Effector CD4-positive, alpha-beta T cell (primary cell): ENCODE measurements around the gene SDF2L1.
"Not testable (repeated sequence)": the region's sequence is repeated elsewhere in the genome, so short reads cannot be mapped to it uniquely, and the experiment has no call there.

Experiments
- DNase-seq: peaks from one replicate; pipeline ENCODE4 v3.0.0-alpha.2; 2020

SDF2L1 gene

GRCh38 chr22:21637450-21637849 lies 4.7 kb upstream of the SDF2L1 start:
- DNase-seq, result not testable (repeated sequence)

GRCh38 chr22:21639359-21639758 lies 2.7 kb upstream of the SDF2L1 start:
- no peak for DNase-seq

DNA sequence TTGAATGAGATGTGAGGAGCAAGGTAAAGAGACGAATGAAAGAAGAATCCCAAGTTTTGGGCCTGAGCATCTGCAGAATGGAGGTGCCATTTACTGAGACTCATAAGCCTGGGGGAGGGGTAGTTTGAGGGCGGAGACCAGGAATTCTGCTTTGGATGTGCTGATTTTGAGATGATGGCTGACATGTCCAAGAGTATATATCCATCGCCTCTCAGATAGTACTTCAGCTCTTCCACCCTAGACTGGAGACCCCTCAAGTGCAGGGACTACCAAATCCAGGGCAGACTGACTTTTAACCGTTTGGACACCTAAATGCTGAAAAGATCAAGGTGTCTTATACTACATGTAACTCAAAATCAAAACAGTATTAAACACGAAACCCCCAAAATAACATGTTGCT lies 1.3 kb upstream of the SDF2L1 start:
- DNase-seq, result no peak

DNA sequence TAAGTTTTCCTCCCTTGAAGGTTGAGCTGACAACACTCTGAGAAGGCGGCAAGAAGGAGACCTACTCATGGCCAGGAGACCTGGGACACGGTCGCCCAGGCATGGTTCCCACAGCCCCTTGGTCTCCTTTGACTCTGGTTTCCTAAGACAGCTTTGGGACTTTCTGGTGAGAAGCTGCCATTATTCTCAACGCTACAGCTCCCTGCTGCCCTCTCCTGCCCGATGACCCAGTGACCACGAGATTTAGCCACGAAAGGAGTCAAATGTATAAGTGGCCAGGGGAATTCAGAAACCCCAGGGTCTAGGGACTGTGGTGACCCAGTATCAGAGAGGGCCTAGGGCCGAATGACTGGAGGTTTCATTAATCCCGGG lies 699 bp upstream of the SDF2L1 start:
- DNase-seq, result no peak

GRCh38 chr22:21642584-21643448 lies 714 bp downstream of the SDF2L1 start:
- DNase-seq, result peak; percentile 37

GRCh38 chr22:21643533-21644357 lies 1.6 kb downstream of the SDF2L1 start:
- DNase-seq, result no peak

DNA sequence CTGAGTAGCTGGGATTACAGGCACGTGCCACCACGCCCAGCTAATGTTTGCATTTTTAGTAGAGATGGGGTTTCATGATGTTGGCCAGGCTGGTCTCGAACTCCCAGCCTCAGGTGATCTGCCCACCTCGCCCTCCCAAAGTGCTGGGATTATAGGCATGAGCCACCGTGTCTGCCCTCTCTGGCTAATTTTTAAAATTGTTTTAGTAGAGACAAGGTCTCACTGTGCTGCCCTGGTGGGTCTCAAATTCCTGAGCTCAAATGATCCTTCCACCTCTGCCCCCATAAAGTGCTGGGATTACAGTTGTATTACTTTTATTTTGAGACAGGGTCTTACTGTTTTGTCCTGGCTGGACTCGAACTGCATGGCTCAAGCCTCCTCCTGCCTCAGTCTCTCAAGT lies 3.4 kb downstream of the SDF2L1 start:
- not testable (repeated sequence) for DNase-seq

DNA sequence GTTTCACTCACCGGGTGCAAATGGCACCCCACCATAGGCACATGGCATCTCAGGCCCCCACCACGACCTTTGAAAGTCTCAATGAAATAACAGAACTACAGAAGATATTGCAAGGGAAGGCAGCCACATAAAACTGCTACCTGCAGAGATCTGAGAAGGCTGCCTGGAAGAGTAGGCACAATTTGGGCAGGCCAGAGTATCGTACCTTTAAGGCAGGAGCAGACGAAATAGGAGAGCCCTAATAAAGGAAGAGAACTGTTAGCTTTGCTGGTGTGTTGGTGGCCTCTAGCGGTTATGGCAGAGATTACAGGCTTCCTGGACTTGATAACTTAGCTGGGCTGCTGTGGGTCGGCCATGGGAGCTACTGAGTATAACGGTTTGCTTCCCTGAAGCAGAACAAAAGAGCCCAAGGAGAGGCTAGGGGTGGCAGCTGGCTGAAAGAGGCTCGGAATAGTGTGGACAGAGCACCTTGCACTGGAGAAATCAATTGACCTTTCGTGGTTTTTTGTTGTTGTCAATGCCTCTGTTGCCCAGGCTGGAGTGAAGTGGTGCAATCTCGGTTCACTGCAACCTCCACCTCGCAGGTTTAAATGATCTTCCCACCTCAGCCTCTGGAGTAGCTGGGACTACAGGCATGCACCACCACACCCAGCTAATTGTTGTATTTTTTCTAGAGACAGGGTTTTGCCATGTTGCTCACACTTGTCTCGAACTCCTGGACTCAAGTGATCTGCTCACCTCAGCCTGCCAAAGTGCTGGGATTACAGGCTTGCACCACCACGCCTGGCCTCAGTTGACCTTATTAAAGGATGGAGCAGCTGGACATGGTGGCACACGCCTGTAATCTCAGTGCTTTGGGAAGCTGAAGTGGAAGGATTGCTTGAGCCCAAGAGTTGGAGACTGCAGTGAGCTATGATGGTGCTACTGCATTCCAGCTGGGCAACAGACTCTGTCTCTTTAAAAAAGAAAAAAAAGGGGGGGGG lies 4.8 kb downstream of the SDF2L1 start:
- peak; percentile 74 for DNase-seq

DNA sequence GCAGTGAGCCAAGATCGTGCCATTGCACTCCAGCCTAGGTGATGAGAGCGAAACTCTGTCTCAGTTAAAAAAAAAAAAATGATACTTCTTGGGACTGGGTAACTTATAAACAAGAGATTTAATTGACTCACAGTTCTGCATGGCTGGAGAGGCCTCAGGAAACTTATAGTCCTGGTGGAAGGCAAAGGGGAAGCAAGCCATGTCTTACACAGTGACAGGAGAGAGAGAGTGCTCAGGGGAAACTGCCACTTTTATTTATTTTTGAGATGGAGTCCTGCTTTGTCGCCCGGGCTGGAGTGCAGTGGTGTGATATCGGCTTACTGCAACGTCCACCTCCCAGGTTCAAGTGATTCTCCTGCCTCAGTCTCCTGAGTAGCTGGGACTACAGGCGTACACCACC lies 8.2 kb downstream of the SDF2L1 start:
- no peak for DNase-seq

DNA sequence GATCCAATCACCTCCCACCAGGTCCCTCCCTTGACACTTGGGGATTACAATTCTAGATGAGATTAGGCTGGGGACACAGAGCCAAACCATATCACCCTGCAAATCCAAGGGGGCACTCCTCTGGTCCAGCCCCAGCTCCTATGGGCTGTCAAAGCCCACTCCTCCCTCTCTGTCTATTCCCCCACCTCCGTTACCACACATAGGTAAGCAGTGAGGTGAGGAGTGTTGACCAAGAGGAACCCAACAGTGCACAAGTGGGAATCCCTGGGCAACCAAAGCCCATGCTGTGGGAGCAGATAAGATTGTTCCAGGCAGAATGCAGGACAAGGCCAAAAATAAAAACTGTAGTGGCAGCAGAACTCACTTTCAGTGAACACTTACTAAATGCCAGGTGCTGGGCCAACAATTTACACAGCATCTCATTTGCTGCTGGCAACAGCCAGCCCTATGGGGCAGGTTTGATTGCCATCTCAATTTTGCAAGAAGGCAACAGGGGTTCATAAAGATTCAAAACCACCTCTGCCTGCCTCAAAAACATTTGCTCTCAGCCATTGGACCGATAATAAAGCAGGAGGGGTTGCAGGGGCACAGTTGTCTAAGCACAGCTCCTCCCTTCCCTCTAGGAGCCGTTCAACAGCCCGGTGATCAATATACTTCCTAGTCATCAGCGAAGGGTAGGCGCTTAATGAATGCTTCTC lies 8.9 kb downstream of the SDF2L1 start:
- no peak for DNase-seq

GRCh38 chr22:21651521-21652009 lies 9.5 kb downstream of the SDF2L1 start:
- no peak for DNase-seq

DNA sequence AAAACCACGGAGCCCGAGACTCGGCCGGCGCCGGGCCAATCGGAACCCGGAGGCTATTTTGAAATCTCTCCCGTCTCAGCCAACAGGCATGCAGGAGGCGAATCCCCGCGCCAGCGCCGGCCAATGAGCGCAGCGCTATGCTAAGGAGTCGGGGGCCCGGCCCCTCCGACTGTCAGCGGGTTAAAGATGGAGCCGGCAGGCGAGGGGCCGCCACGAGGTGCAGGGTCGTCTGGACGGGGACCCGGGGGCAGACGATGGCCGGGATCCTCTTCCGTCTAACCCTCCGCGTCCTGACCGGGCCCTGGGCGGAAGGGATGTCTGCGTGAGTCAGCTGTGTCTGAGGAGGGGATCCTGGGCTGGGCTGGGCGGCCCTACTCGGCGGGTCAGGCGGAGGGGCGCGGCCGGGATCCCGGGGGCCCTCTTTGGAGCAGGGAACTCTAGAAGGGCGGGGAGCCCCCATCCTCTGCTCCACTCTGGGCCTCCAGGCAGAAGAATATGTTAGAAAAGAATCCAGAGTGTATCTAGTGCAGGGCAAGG lies 10.0 kb downstream of the SDF2L1 start:
- DNase-seq, result peak; percentile 82

DNA sequence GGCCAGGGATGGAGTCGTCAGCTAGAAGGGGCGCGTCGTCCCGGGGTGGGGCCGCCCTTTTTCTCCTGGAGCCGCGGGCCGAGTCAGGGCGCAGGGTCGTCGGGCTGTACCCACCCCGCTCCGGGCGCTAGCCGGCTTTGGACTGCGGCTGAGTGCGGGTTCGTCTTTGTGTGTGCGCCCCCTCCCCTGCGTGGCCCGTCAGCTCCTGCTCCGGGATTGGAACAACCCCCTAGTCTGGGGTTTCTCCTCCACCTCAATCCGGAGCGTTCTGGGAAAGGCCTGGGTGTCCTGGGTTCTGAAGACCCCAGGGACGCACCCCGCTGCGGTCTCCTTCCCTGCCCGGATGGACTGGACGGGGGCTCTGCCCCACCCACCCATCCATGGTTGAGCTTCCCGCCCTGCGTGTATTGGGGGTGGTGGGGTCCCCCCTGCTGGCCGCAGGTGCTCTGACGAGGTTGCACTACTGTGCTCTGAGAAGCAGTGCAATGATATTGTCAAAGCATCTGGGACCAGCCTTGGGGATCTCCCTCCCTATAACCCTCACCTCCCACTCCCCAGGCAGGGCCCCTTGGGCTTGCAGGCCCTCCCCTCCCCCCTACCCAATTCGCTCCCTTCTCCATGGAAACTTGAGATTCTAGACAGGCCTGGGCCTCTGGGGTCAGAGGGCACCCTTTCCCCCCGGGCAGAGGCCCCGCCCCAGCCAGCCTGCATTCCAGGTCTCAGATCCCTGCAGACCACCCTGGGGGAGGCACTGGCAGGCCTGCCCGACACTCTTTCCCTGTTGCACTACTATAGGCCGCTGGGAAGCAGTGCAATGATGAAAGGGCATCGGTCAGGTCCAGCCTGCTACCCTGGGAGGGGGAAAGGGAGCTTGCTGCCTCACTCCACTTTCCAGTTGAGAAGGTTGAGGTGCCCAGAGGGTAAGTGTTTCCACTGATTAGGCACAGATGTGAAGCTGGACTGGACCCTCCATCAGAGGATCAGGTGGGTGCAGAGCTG lies 10.7 kb downstream of the SDF2L1 start:
- no peak for DNase-seq

DNA sequence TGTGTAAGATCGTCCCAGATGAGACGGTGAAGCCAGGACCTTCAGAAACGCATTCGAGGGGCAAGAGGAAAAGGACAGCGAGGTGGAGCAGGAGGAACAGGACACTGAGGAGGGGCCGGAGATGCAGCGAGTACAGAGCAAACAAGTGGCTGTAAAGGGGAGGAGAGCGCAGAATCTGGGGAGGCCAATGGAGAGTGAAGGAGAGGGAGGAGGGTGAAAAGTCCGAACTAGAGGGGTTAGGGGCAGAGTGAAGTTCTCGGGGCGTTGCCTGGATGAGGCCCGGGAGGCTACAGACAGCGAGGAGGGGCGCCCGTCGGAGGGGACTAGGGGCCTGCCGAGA lies 14.9 kb downstream of the SDF2L1 start:
- no peak for DNase-seq

DNA sequence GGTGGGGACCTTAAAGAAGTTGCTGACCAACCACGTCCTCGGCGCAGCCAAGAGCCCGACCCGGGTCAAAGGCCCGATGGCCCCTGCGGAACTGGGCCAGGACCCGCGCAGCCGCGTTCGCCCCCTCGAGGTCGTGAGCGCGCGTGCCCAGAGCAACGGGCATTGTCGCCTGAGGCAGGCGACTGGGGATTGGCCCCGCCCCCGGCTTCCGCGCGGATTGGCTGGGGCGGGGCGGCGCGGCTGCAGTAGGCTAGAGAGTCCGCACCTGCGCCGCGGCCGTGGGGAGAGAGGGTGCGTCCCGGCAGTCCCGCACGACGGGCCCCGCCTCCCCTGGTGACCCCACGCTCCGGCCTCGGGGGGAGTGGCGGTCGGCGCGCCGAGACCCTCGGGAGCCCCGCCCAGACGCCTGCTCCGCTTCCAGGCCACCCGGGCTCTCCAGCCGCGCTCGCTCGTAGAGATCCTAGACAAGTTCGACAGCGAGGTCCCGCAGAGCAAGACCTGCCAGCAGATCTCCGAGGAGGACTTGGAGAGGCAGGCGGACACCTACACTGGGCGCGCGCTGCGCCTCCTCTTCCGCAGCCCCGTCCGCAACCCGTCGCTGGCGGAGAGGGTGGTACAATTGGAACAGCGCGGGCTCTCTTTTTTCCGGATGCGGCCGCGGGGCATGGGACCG lies 15.4 kb downstream of the SDF2L1 start:
- peak; percentile 77 for DNase-seq

- DNase-seq, result no peak
These were observed 17.9 kb downstream of the SDF2L1 start for GRCh38 chr22:21659864-21660525.

DNA sequence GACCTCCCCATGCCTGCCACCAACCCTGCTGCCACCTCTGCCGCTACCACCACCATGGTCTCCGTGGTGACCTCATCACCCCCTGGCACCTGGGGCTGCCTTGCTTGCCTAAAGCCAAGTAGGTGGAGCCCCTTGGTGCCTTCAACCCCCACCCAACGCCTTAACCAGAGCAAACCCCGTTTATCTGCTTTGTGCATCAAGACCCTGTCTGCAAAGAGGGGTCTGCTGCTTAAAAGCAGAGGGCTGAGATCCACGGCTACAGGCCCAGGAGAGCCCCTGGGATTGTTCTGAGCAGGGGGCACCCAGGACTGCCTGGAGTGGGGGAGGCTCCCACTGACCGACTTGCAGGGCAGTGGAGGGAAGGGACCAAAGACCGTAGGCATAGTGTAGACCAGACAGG lies 18.8 kb downstream of the SDF2L1 start:
- DNase-seq, result no peak

DNA sequence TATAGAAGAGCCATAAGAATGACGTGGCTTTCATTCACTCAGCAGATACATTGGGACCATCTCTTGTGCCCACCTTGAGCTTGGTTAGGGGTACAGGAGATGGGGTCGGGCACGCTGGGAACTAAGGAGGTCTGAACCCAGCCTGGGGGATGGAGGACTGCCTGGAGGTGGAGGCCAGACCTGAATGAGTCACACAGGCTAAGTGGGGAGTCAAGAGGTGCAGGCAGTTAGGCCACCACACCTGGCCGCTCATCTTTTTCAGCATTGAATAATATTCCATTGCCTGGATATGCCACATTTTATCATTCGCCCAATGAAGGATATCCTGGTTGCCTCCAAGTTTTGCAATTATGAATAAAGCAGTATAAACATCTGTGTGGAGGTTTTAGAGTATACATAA lies 19.9 kb downstream of the SDF2L1 start:
- no peak for DNase-seq

GRCh38 chr22:21663738-21664137 lies 21.6 kb downstream of the SDF2L1 start:
- DNase-seq, result no peak
